Activated naive CD8-positive, alpha-beta T cell treated with anti-CD3 and anti-CD28 coated beads, Interleukin-2, amount 10 ng/mL, durations not matched to agents 7 days and 5 days (primary cell): ENCODE results near the gene POU2AF1. TPM values are rescaled to one million over a fixed set of nuclear protein-coding genes. Genes with fewer than 3 reads are reported as not detected.
"Not testable (repeated sequence)": the region's sequence is repeated elsewhere in the genome, so short reads cannot be mapped to it uniquely, and the experiment has no call there.

Experiments used
- ATAC-seq: fragments of 150-1000 bp; cut with Tn5 transposase; one replicate; pipeline ENCODE4 v1.10.0; 2021; ENCODE audit warnings: low read depth, moderate library complexity
- POLR2A ChIA-PET: fragments of 350-600 bp; sonication (Branson Sonifier 250); formaldehyde crosslinking; loops from one replicate; lab custom pipeline; 2021; ENCODE audit warnings: antibody characterized with exemption; lab: Charles Lee
- DNase-seq: peaks from one replicate; pipeline ENCODE4 v3.0.0; 2021
- H3K27ac Mint-ChIP-seq: one replicate; pipeline ENCODE4 v1.8.0; 2022; ENCODE audit warnings: mild to moderate bottlenecking, mixed read lengths
- H3K27me3 Mint-ChIP-seq: one replicate; pipeline ENCODE4 v1.8.0; 2022; ENCODE audit warnings: mild to moderate bottlenecking, moderate library complexity, mixed read lengths
- H3K36me3 Mint-ChIP-seq: one replicate; pipeline ENCODE4 v1.8.0; 2021; ENCODE audit warnings: mild to moderate bottlenecking, mixed read lengths
- H3K4me1 Mint-ChIP-seq: one replicate; pipeline ENCODE4 v1.8.0; 2021; ENCODE audit warnings: mixed read lengths
- H3K4me3 Mint-ChIP-seq: one replicate; pipeline ENCODE4 v1.8.0; 2022; ENCODE audit warnings: mild to moderate bottlenecking, moderate library complexity, mixed read lengths
- H3K9me3 Mint-ChIP-seq: one replicate; pipeline ENCODE4 v1.8.0; 2021; ENCODE audit warnings: mixed read lengths
- total RNA-seq, 2 experiments: library from RNA; stranded (reverse); gene quantifications; one replicate each; pipeline ENCODE4 v1.2.3, GENCODE V29; 2021

Gene POU2AF1
- total RNA-seq, 2 experiments from 2014 or later = 1.9 to 2.1 TPM

GRCh38 chr11:111406091-111406490 lies 27.0 kb upstream of the POU2AF1 start:
- no peak for ATAC-seq
- peaks cover 5% of the 10 kb centered on the region for H3K9me3 Mint-ChIP-seq
- peaks cover 2% of the 10 kb centered on the region for H3K36me3 Mint-ChIP-seq
- DNase-seq = no peak
- H3K27ac Mint-ChIP-seq = no peak overlapping the region
- H3K4me1 Mint-ChIP-seq = peaks cover 5% of the 10 kb centered on the region
- peaks cover 3% of the 10 kb centered on the region for H3K27me3 Mint-ChIP-seq
- POLR2A ChIA-PET = no interaction called here
- H3K4me3 Mint-ChIP-seq = no peak overlapping the region

- DNase-seq (no peak), ATAC-seq (no peak)
- H3K4me1 Mint-ChIP-seq = peaks cover 7% of the 10 kb centered on the region
- no peak overlapping the region for H3K4me3 Mint-ChIP-seq
- POLR2A ChIA-PET = no interaction called here
- H3K9me3 Mint-ChIP-seq = peaks cover 5% of the 10 kb centered on the region
- peaks cover 1% of the 10 kb centered on the region for H3K27me3 Mint-ChIP-seq
- peaks cover 3% of the 10 kb centered on the region for H3K36me3 Mint-ChIP-seq
- H3K27ac Mint-ChIP-seq = no peak overlapping the region
Measured at GRCh38 chr11:111405551-111405950, 26.5 kb upstream of the POU2AF1 start.

GRCh38 chr11:111403051-111403726 lies 24.1 kb upstream of the POU2AF1 start:
- peaks cover 3% of the 10 kb centered on the region for H3K36me3 Mint-ChIP-seq
- DNase-seq (no peak), ATAC-seq (no peak)
- H3K9me3 Mint-ChIP-seq = peaks cover 5% of the 10 kb centered on the region
- peaks cover 1% of the 10 kb centered on the region for H3K27me3 Mint-ChIP-seq
- H3K27ac Mint-ChIP-seq = no peak overlapping the region
- peaks cover 17% of the 10 kb centered on the region for H3K4me1 Mint-ChIP-seq
- POLR2A ChIA-PET = no interaction called here
- H3K4me3 Mint-ChIP-seq = no peak overlapping the region

- Mint-ChIP-seq H3K36me3 (peaks cover 3% of the 10 kb centered on the region), H3K4me1 (peaks cover 17% of the 10 kb centered on the region), H3K9me3 (peaks cover 5% of the 10 kb centered on the region), H3K4me3 (no peak overlapping the region), H3K27ac (no peak overlapping the region), H3K27me3 (peaks cover 1% of the 10 kb centered on the region)
- POLR2A ChIA-PET = no interaction called here
- no peak for ATAC-seq
- no peak for DNase-seq
Measured at GRCh38 chr11:111402411-111402810, 23.3 kb upstream of the POU2AF1 start.

GRCh38 chr11:111401957-111402356 lies 22.9 kb upstream of the POU2AF1 start:
- H3K4me1 Mint-ChIP-seq = peaks cover 17% of the 10 kb centered on the region
- H3K27ac Mint-ChIP-seq, H3K36me3 Mint-ChIP-seq, H3K9me3 Mint-ChIP-seq, H3K4me3 Mint-ChIP-seq, POLR2A ChIA-PET, H3K27me3 Mint-ChIP-seq, ATAC-seq, DNase-seq: not testable (repeated sequence)

GRCh38 chr11:111400595-111400994 lies 21.5 kb upstream of the POU2AF1 start:
- Mint-ChIP-seq H3K9me3 (peaks cover 5% of the 10 kb centered on the region), H3K27me3 (peaks cover 1% of the 10 kb centered on the region), H3K27ac (no peak overlapping the region), H3K4me1 (peaks cover 17% of the 10 kb centered on the region), H3K4me3 (no peak overlapping the region), H3K36me3 (peaks cover 3% of the 10 kb centered on the region)
- POLR2A ChIA-PET = no interaction called here
- peak; percentile 45 for ATAC-seq
- no peak for DNase-seq

GRCh38 chr11:111399187-111400031 lies 20.3 kb upstream of the POU2AF1 start:
- Mint-ChIP-seq H3K4me3 (no peak overlapping the region), H3K36me3 (peaks cover 3% of the 10 kb centered on the region), H3K4me1 (peaks cover 19% of the 10 kb centered on the region), H3K27ac (peak overlapping the region; percentile 54), H3K9me3 (peaks cover 2% of the 10 kb centered on the region), H3K27me3 (peaks cover 1% of the 10 kb centered on the region)
- ATAC-seq (no peak), DNase-seq (no peak)
- POLR2A ChIA-PET = no interaction called here

- Mint-ChIP-seq H3K4me3 (no peak overlapping the region), H3K27ac (no peak overlapping the region), H3K36me3 (peaks cover 1% of the 10 kb centered on the region), H3K27me3 (peaks cover 1% of the 10 kb centered on the region), H3K9me3 (no peaks in the 10 kb centered on the region), H3K4me1 (peaks cover 19% of the 10 kb centered on the region)
- ATAC-seq (no peak), DNase-seq (no peak)
- POLR2A ChIA-PET = no interaction called here
Measured at GRCh38 chr11:111397034-111397433, 18.0 kb upstream of the POU2AF1 start.

GRCh38 chr11:111395749-111396148 lies 16.7 kb upstream of the POU2AF1 start:
- POLR2A ChIA-PET = no interaction called here
- Mint-ChIP-seq H3K27me3 (no peaks in the 10 kb centered on the region), H3K36me3 (peaks cover under 1% of the 10 kb centered on the region), H3K4me1 (peaks cover 18% of the 10 kb centered on the region), H3K9me3 (no peaks in the 10 kb centered on the region), H3K4me3 (no peak overlapping the region), H3K27ac (no peak overlapping the region)
- no peak for ATAC-seq
- DNase-seq = no peak

GRCh38 chr11:111395081-111395480 lies 16.0 kb upstream of the POU2AF1 start:
- POLR2A ChIA-PET = no interaction called here
- DNase-seq (no peak), ATAC-seq (no peak)
- H3K9me3 Mint-ChIP-seq = no peaks in the 10 kb centered on the region
- no peaks in the 10 kb centered on the region for H3K27me3 Mint-ChIP-seq
- peaks cover 21% of the 10 kb centered on the region for H3K4me1 Mint-ChIP-seq
- no peaks in the 10 kb centered on the region for H3K36me3 Mint-ChIP-seq
- no peak overlapping the region for H3K27ac Mint-ChIP-seq
- H3K4me3 Mint-ChIP-seq = no peak overlapping the region

- H3K36me3 Mint-ChIP-seq, POLR2A ChIA-PET, DNase-seq, ATAC-seq, H3K27me3 Mint-ChIP-seq, H3K4me3 Mint-ChIP-seq, H3K9me3 Mint-ChIP-seq, H3K27ac Mint-ChIP-seq: not testable (repeated sequence)
- peaks cover 16% of the 10 kb centered on the region for H3K4me1 Mint-ChIP-seq
Measured at GRCh38 chr11:111394147-111394546, 15.1 kb upstream of the POU2AF1 start.

GRCh38 chr11:111393585-111393984 lies 14.5 kb upstream of the POU2AF1 start:
- H3K36me3 Mint-ChIP-seq = no peaks in the 10 kb centered on the region
- peaks cover under 1% of the 10 kb centered on the region for H3K9me3 Mint-ChIP-seq
- DNase-seq (no peak), ATAC-seq (no peak)
- H3K27ac Mint-ChIP-seq = no peak overlapping the region
- H3K4me3 Mint-ChIP-seq = no peak overlapping the region
- POLR2A ChIA-PET = no interaction called here
- peaks cover 15% of the 10 kb centered on the region for H3K4me1 Mint-ChIP-seq
- no peaks in the 10 kb centered on the region for H3K27me3 Mint-ChIP-seq

- ATAC-seq (no peak), DNase-seq (no peak)
- Mint-ChIP-seq H3K27ac (no peak overlapping the region), H3K4me1 (peaks cover 19% of the 10 kb centered on the region), H3K27me3 (no peaks in the 10 kb centered on the region), H3K4me3 (no peak overlapping the region), H3K9me3 (peaks cover 4% of the 10 kb centered on the region), H3K36me3 (peaks cover 3% of the 10 kb centered on the region)
- POLR2A ChIA-PET = no interaction called here
Measured at GRCh38 chr11:111393096-111393495, 14.0 kb upstream of the POU2AF1 start.

GRCh38 chr11:111392552-111392951 lies 13.5 kb upstream of the POU2AF1 start:
- POLR2A ChIA-PET = no interaction called here
- ATAC-seq (no peak), DNase-seq (no peak)
- no peak overlapping the region for H3K27ac Mint-ChIP-seq
- peaks cover 4% of the 10 kb centered on the region for H3K9me3 Mint-ChIP-seq
- H3K4me1 Mint-ChIP-seq = peaks cover 19% of the 10 kb centered on the region
- no peaks in the 10 kb centered on the region for H3K27me3 Mint-ChIP-seq
- H3K4me3 Mint-ChIP-seq = no peak overlapping the region
- peaks cover 3% of the 10 kb centered on the region for H3K36me3 Mint-ChIP-seq
